Middle frontal gyrus (tissue), 1 donor: ENCODE results near the gene TPST1.
"Not testable (repeated sequence)": the region's sequence is repeated elsewhere in the genome, so short reads cannot be mapped to it uniquely, and the experiment has no call there.

Experiments
- DNase-seq: peaks from one replicate; pipeline ENCODE4 v3.0.0-alpha.2; 2015; ENCODE audit warnings: low spot score; ENCODE audit errors: extremely low spot score

TPST1 gene

GRCh38 chr7:66377714-66378113 is 172.6 kb downstream of the TPST1 start:
- no peak for DNase-seq

- DNase-seq, result no peak
These were observed 174.5 kb downstream of the TPST1 start for GRCh38 chr7:66379542-66380160.

GRCh38 chr7:66380272-66380888 is 175.2 kb downstream of the TPST1 start:
- DNase-seq, result no peak

- DNase-seq, result not testable (repeated sequence)
These were observed 177.2 kb downstream of the TPST1 start for GRCh38 chr7:66382182-66382923.

- not testable (repeated sequence) for DNase-seq
These were observed 180.2 kb downstream of the TPST1 start for GRCh38 chr7:66385191-66385905.

- DNase-seq, result not testable (repeated sequence)
These were observed 190.0 kb downstream of the TPST1 start for GRCh38 chr7:66395128-66395571.

- not testable (repeated sequence) for DNase-seq
These were observed 190.9 kb downstream of the TPST1 start for GRCh38 chr7:66396052-66396451.

- DNase-seq, result not testable (repeated sequence)
These were observed 193.7 kb downstream of the TPST1 start for GRCh38 chr7:66398841-66399240.

GRCh38 chr7:66399566-66399965 is 194.4 kb downstream of the TPST1 start:
- no peak for DNase-seq

GRCh38 chr7:66400400-66400799 is 195.3 kb downstream of the TPST1 start:
- DNase-seq, result no peak

GRCh38 chr7:66401126-66401525 is 196.0 kb downstream of the TPST1 start:
- not testable (repeated sequence) for DNase-seq

GRCh38 chr7:66401932-66402331 is 196.8 kb downstream of the TPST1 start:
- not testable (repeated sequence) for DNase-seq

- DNase-seq, result no peak
These were observed 198.4 kb downstream of the TPST1 start for GRCh38 chr7:66403564-66403963.

- DNase-seq, result no peak
These were observed 204.4 kb downstream of the TPST1 start for GRCh38 chr7:66409493-66409892.
